ENCODE results near the gene PTH2R.
"Not testable (repeated sequence)": the region's sequence is repeated elsewhere in the genome, so short reads cannot be mapped to it uniquely, and the experiment has no call there.

PTH2R gene

DNA sequence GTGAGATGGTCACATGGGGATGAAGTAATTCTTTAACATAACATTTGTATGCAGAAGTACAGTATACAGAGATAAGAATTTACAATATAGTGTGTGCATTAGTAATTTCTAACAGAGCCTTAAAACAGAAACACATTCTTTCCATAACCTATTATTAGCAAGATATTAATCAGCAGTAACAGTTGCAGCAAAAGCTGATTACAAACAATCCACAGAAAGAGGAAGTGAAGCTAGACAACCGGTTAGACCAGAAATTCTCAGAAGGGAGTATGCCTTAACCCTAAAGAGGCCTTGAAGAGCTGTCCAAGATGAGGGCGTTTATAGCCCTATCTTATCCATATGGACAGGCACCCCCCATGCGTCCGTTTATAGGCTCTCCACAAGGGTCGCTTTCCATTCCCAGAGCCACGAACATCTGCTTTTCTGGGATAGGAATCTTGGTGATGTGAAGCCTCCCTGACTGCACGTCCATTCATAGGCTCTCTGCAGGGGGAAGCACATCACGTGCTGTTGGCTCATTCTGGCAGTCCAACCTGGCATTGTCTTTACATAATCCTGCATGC lies 75.9 kb downstream of the PTH2R start:
- DNase-seq (ENCODE audit: low read depth in 2 of 2, low spot score in 1 of 2), result not testable (repeated sequence)

DNA sequence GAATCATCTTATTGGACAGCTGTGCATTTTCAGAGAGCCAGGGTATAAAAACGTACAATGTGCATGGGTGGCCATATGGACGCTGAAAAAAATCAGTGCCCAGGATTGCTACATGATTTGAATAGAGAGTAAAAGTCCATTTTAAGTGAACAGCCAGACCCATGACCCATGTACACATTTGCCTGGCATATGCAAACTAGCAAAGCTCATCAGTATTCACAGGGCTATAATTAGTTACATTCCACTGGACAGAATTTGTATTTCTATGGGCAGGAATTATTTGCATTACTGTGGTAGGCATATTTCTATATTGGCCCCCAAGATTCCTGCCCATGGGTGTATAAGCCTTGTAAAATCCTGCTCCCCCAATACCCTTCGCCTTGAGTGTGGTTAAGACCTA lies 78.8 kb downstream of the PTH2R start:
- no peak for DNase-seq (ENCODE audit: low read depth in 2 of 2, low spot score in 1 of 2)

DNA sequence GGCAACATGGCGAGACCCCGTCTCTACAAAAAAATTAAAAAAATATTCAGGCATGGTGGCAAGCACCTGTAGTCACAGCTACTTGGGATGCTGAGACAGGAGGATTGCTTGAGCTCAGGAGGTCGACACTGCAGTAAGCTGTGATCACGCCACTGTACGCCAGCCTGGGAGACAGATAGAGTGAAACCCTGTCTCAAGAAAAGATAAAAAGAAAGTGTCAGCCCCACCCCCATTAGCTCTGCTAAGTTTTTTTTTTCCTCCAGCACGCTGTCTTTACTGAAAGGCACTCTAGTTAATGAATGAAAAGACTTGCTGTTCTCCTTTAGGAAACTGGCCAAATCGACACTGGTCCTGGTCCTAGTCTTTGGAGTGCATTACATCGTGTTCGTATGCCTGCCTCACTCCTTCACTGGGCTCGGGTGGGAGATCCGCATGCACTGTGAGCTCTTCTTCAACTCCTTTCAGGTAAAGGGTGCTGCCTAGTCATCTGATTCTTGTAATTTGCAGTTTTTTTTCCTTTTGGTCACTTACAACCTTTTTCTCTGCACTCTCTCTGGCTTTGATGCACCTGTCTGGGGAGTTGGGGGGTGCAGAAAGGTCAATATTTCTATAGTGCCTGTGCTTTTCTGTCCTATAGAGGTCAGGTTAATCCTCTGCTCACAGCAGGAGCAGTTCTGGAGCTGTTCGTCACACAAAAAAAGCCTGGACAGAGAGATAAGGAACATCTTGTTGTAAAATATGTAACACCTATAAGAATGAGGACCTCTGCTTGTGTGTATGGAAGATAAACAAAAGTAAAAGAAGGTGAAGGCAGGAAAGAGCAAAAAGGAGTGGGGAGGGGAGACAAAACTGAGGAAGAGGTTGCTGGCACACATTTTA lies 82.3 kb downstream of the PTH2R start:
- DNase-seq (ENCODE audit: low read depth in 2 of 2, low spot score in 1 of 2), result no peak

DNA sequence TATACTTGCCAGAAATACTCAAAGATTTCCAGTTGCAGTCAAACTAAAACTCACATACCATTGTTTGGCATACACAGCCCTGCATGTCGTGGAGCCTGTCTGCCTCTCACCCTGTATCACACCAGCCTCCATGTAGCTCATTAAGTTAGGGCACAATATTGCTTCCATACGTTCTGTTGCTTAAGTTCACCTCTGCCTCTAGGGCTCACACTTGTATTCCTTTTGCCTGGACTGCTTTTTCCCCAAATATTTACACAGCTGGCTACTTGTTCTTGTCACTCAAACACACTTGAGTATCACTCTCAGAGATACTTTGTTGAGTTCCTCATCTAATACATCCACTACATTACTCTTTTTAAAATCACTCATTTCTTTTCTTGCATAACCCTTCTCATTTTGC lies 83.1 kb downstream of the PTH2R start:
- DNase-seq (ENCODE audit: low read depth in 2 of 2, low spot score in 1 of 2), result no peak

DNA sequence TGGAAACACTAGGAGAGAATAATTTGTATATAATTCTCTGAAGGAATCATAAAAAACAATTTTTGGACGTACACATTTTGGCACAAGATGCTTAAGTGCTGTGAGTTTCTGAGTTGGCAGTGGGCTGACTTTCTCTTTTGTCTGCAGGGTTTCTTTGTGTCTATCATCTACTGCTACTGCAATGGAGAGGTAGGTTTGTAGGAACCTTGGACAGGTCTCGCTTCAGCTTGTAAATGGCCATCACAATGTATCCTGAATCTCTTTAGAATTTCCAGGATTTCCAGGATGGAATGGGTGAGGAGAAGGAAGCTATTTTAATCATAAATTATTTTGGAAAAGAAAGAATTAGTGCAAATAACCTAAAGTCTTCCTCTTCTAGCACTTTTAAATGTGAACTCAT lies 83.9 kb downstream of the PTH2R start:
- no peak for DNase-seq (ENCODE audit: low read depth in 2 of 2, low spot score in 1 of 2)

DNA sequence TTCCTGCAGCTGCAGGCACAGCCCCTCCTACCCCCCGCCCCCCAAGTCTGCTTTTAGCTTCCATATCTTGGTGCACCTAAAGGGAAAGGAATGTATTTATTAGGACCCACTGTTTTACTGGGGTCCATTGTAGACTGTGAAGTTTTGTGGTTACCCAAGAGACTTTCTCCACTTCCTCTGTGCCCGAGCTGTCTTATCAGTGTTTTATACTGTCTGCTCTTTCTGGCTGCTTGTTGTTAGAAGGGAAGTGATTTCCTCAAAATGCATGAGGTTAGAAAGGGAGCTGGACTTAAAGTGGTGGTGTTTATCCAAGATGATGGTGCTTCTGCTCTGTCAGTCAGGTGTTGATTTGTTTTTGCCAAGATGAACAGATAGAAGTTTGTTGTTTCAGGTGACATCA lies 85.0 kb downstream of the PTH2R start:
- no peak for DNase-seq (ENCODE audit: low read depth in 2 of 2, low spot score in 1 of 2)

DNA sequence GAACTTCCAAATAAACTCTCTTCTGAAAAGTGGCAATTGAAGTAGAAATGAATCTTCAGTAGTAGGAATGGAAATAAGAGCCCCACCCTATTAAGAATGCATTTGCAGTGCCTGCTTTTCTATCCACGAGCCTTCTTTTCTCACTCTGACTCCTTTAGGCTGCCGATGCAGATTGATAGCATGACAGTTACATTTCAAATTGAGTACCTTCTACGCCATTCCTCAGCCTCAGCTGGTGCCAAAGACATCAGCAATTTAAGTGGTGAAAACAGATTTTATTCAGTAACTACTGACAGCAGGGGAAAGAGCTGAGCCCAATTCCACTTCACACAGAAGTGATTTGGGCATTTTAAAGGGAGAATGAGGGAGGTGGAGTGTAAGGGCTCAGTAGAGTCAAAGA lies 85.5 kb downstream of the PTH2R start:
- DNase-seq (ENCODE audit: low read depth in 2 of 2, low spot score in 1 of 2), result no peak

DNA sequence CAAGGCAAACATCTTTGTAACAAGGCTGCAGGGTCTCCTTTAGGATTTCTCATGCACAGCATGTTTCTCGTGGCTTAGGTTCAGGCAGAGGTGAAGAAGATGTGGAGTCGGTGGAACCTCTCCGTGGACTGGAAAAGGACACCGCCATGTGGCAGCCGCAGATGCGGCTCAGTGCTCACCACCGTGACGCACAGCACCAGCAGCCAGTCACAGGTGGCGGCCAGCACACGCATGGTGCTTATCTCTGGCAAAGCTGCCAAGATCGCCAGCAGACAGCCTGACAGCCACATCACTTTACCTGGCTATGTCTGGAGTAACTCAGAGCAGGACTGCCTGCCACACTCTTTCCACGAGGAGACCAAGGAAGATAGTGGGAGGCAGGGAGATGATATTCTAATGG lies 86.6 kb downstream of the PTH2R start:
- no peak for DNase-seq (ENCODE audit: low read depth in 2 of 2, low spot score in 1 of 2)

DNA sequence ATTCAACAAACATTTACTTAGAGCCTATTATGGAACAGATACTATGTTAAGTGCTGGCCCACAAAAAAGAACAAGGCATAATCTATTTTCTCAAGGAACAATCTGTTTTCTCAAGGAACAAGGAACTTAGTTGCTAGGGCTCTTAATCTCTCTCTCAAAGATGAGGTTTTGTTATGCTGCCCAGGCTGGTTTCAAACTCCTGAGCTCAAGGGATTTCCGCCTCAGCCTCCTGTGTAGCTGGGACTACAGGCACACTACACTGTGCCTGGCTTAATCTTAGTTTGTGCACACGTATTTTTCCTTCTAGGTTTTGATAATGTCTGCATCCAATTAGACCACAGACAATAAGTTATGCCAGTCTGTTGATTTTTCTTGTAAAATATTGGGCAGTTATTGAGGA lies 89.5 kb downstream of the PTH2R start:
- DNase-seq (ENCODE audit: low read depth in 2 of 2, low spot score in 1 of 2), result no peak

DNA sequence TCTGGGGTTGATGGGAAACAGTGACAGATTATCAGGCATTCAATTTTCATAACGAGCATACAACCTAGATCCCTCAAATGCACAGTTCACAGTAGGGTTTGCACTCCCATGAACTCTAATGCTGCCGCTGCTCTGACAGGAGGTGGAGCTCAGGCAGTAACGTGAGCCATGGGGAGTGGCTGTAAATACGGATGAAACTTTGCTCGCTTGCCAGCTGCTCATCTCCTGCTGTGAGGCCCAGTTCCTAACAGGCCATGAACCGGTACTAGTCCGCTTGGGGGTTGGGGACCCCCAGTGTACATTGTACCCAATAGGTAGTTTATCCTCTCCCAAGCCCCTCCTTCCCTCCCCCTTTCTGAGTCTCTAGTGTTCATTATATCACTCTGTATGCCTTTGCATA lies 94.6 kb downstream of the PTH2R start:
- DNase-seq (ENCODE audit: low read depth in 2 of 2, low spot score in 1 of 2), result no peak

DNA sequence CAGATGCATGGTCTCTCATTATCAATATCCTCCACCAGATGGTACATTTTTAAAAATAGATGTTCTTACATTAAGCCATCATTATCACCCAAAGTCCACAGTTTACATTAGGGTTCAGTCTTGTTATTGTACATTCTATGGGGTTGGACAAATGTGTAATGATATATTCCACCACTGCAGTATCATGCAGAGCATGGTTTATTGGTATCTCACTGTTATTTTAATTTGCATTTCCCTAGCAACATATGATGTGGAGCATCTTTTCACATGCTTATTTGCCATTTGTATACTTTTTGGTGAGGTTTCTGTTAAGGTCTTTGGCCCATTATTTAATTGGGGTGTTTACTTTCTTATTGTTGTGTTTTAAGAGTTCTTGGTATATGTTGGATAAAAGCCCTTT lies 95.7 kb downstream of the PTH2R start:
- DNase-seq (ENCODE audit: low read depth in 2 of 2, low spot score in 1 of 2), result no peak

DNA sequence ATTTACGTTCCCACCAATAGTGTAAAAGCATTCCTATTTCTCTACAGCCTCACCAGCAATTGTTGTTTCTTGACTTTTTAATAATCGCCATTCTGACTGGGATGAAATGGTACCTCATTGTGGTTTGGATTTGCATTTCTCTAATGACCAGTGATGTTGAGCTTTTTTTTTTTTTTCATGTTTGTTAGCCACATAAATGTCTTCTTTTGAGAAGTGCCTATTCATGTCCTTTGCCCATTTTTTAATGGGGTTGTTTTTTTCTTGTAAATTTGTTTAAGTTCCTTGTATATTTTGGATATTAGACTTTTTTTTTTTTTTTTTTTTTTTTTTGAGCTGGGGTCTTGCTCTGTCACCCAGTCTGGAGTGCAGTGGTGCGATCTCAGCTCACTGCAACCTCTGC lies 98.8 kb downstream of the PTH2R start:
- not testable (repeated sequence) for DNase-seq (ENCODE audit: low read depth in 2 of 2, low spot score in 1 of 2)

DNA sequence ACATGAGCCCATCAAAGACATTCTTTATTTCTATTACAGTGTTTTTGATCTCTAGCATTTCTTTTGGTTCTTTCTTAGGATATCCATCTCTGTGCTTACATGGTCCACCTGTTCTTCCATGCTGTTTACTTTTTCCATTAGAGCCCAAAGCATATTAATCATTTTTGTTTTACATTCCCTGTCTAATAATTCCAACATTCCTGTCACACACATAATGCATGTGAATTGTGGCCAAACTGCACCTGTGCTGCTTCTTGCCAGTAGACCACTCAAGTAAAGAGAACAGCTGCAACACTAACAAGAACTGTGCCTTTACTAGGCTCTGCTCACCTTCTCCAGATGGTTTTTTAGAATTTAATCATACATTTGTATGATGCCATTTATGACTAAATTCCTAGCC lies 103.0 kb downstream of the PTH2R start:
- DNase-seq (ENCODE audit: low read depth in 2 of 2, low spot score in 1 of 2), result no peak

DNA sequence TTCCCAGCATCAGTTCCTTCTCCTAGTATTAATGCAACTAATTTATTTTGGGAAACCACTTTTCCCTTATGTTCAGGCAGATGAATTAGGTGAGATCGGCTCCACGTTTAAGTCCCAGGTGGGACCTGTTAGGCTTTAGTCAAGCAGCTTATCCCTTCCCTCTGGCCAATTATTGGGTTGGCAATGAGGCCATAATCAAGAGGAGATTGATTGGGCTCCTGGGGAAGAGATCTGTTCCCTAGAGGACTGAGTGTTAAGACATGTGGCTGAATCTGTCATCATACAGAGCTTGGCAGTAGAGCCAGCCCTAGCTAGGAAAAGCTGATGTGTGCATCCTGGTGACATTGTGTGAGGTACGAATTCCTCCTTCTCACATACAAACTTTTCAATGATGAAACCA lies 104.4 kb downstream of the PTH2R start:
- no peak for DNase-seq (ENCODE audit: low read depth in 2 of 2, low spot score in 1 of 2)

DNA sequence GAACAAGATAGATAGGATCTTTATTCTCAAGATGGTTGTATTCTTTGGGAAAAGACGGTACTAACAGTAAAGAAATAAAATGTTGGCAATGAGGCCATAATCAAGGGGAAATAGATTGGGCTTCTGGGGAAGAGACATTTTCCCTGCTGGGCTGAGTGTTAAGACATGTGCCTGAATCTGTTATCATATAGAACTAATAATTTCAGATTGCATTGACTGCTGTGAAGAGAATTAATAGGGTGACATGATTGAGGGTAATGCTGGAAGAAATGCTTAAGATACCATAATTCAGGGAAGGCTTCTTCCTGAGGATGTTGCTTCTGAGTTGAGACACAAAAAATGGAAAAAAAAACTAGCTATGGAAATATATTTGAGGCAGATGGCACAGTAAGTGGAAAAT lies 105.0 kb downstream of the PTH2R start:
- no peak for DNase-seq (ENCODE audit: low read depth in 2 of 2, low spot score in 1 of 2)

DNA sequence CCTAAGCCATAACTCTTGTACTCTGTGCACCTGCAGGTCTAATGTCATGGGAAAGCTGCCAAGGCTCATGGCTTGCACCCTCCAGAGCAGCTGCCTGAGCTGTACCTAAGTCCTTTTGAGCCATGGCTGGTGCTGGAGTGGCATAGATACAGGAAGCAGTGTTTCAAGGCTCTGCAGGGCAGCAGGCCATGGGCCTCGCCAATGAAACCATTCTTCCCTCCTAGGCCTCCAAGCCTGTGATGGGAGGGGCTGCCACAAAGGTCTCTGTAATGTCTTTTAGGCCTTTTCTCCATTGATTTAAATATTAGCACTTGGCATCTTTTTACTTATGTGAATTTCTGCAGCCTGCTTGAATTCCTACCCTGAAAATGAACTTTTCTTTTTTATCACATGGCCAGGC lies 108.5 kb downstream of the PTH2R start:
- DNase-seq (ENCODE audit: low read depth in 2 of 2, low spot score in 1 of 2), result no peak

DNA sequence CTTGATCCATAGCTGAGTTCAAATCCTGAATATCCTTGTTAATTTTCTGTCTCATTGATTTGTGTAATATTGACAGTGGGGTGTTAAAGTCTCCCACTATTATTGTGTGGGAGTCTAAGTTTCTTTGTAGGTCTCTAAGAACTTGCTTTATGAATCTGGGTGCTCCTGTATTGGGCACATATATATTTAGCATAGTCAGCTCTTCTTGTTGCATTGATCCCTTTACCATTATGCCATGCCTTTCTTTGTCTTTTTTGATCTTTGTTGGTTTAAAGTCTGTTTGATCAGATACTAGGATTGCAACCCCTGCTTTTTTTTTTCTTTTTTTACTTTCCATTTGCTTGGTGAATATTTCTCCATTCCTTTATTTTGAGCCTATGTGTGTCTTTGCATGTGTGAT lies 116.5 kb downstream of the PTH2R start:
- not testable (repeated sequence) for DNase-seq (ENCODE audit: low read depth in 2 of 2, low spot score in 1 of 2)

DNA sequence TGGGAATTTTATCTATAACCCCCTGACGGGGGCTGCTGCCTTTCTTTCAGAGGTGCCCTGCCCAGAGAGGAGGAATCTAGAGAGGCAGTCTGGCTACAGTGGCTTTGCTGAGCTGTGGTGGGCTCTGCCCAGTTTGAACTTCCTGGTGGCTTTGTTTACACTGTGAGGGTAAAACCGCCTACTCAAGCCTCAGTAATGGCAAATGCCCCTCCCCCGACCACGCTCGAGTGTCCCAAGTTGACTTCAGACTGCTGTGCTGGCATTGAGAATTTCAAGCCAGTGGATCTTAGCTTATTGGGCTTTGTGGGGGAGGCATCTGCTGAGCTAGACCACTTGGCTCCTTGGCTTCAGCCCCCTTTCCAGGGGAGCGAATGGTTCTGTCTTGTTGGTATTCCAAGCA lies 118.6 kb downstream of the PTH2R start:
- DNase-seq (ENCODE audit: low read depth in 2 of 2, low spot score in 1 of 2), result not testable (repeated sequence)

DNA sequence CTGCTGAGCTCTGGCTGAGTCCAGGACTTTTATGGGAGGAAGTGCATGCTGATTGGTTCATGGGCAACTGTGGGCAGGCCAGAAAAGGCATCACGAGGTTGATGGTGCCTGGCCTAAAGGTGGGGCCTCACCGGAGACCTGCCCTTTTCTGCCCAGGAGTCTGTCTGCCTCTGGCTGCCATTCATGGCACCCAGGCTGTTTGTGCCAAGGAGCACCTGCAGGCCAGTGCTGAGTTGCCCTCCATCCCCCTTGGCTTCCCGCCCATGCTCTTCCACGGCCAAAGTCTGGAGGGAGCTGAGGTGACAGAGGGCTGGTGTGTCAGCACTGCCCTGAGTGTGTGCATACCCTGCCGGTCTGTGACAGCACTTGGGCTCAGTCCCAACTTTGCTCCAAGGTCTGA lies 123.2 kb downstream of the PTH2R start:
- DNase-seq (ENCODE audit: low read depth in 2 of 2, low spot score in 1 of 2), result no peak

DNA sequence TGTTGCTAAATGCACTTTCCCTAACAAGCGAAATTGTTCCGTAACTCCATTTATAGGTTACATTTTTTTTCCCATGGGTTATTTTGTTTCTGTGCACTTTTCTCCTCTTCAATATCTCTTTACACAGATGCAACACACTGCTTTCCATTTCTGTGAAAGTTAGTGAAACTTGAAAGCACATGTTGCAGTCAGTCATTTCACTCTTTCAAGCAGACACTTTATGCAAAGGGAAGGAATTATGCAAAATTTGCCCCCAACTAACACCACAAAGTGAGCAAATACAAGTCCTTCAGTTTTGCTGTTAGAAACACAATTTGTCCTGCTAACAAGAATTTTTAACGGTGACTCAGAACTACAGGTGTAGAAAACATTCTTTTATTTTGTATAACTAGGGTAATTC lies 124.8 kb downstream of the PTH2R start:
- no peak for DNase-seq (ENCODE audit: low read depth in 2 of 2, low spot score in 1 of 2)

DNA sequence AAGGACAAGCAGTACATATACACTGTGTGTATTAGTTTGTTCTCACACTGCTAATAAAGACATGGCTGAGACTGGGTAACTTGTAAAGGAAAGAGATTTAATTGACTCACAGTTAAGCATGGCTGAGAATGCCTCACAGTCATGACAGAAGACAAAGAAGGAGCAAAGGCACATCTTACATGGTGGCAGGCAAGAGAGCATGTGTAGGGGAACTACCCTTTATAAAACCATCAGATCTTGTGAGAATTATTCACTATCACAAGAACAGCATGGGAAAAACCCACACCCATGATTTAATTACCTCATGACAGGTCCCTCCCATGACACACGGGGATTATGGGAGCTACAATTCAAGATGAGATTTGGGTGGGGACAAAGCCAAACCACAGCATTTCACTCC lies 129.0 kb downstream of the PTH2R start:
- DNase-seq (ENCODE audit: low read depth in 2 of 2, low spot score in 1 of 2), result not testable (repeated sequence)

DNA sequence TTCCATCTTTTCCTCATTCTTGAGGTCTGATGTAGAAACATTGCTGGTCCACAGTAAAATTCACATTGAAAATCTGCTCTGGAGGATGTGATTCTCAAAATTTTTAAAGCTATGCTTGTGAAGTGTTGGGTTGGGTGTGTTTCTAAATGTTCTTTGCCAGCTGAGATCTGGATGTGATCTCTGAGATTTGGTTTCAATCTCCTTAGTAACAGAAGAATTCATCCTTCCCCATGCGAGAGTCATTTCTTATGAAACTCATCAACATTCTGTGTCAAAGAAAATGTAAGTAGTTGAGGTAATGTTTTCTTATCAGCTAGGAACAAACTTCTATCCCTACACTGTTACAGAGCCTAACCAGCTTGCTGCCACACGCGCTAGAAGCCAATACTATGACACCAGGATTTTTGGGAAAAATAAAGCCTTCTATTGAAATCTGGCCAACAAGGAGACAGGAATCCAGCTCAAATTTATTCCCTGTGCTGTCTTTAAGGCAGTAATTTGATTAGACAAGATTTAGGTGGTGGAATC lies 134.9 kb downstream of the PTH2R start:
- DNase-seq (ENCODE audit: low read depth in 2 of 2, low spot score in 1 of 2), result no peak

DNA sequence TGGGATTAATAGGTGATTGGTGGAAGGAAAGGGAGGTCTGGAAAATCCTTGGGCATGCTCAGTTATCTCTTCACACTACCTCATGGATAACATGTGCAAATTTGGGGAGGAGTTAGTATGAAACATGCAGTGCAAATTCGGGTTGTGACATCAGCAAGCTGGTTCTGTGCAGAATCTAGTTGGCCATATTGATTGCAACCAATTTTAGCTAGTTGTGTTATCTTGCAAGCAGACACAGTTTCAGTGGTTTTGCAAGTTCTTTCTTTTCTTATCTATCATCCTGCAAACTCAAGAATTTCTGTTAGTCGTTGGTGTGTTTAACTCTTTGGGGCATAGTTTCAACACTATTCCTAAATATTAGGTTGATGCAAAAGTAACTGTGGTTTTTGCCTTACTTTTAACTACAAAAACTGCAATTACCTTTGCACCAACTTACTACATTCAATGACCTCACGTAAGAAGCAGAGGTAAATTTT lies 135.4 kb downstream of the PTH2R start:
- no peak for DNase-seq (ENCODE audit: low read depth in 2 of 2, low spot score in 1 of 2)
